ENCODE measurements around the gene KRTAP10-5. TPM values are rescaled to one million over a fixed set of nuclear protein-coding genes. Genes with fewer than 3 reads are reported as not detected.

Gene KRTAP10-5
- total RNA-seq, 1 experiment from 2014 or later = not detected

DNA sequence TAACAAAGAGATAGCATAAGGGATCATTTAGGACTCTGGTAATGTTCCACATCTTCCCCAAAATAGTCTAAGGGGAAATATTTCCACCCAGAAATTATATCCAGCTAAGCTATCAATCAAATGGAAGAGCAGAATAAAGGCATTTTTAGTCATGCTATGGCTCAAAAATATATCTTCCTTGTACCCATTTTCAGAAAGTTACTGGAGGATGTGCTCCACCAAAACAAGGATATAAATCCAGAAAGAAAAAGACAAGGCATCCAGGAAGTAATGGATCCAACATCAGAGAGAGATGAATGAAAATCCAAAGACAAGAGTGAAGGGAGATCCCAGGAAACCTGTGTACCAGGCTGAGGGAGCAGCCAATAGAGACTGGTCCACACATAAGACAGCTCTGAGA is 28.8 kb upstream of the KRTAP10-5 start:
- DNase-seq (ENCODE audit: low read depth, low spot score) (no peak), ATAC-seq (no peak)
- Histone ChIP-seq H3K9ac (ENCODE audit: low read length) (no peak overlapping the region), H3K27ac (ENCODE audit: low read depth, low read length) (no peak overlapping the region), H3K4me1 (ENCODE audit: control insufficient read depth in 1 of 2, insufficient read depth in 2 of 2, low read length in 2 of 2) (no peaks in the 10 kb centered on the region), H3K4me3 (replicated peaks in 1 of 2; ENCODE audit: low read depth in 1 of 2, low read length in 2 of 2) (no peak overlapping the region), H3K9me3 (ENCODE audit: control insufficient read depth in 1 of 2, insufficient read depth in 1 of 2, low read depth in 1 of 2, low read length in 2 of 2) (peaks cover 3 to 5% of the 10 kb centered on the region in 2 experiments; a peak in 2 of 4 replicates), H3K27me3 (ENCODE audit: insufficient read depth, low read length) (peaks cover 4% of the 10 kb centered on the region; the same call in 1 of the 2 replicates), H3K9me2 (ENCODE audit: insufficient read depth) (no peaks in the 10 kb centered on the region), H3K36me3 (ENCODE audit: control insufficient read depth in 1 of 2, insufficient read depth in 2 of 2, low read length in 2 of 2) (no peaks in the 10 kb centered on the region), H3K79me2 (ENCODE audit: insufficient read depth, low read length) (no peaks in the 10 kb centered on the region), H3K4me2 (ENCODE audit: low read length) (no peak overlapping the region), H2AFZ (ENCODE audit: low read depth, low read length, poor library complexity, severe bottlenecking) (no peak overlapping the region), H4K20me1 (ENCODE audit: insufficient read depth) (no peaks in the 10 kb centered on the region)
- intact Hi-C loops (cut with micrococcal nuclease) = no loop called here
- ChIA-PET RAD21 (ENCODE audit: low non-redundant PET in 1 of 2, low total read pairs in 2 of 2, uncharacterized antibody in 2 of 2, unreplicated experiment in 2 of 2) (no interaction called here), POLR2A (no interaction called here), CTCF (no interaction called here)
- TF ChIP-seq RAD21 (IDR thresholded peaks at IDR 0.05; ENCODE audit: low read depth) (no peak), EZH2phosphoT487 (IDR thresholded peaks at IDR 0.05; ENCODE audit: borderline replicate concordance) (no peak), FOSL1 (IDR thresholded peaks at IDR 0.05; ENCODE audit: low read depth) (no peak), CEBPB (IDR thresholded peaks at IDR 0.05; ENCODE audit: low read depth) (no peak), ZNF274 (IDR thresholded peaks at IDR 0.05; ENCODE audit: low read depth, low read length) (no peak), ELF1 (IDR thresholded peaks at IDR 0.05; ENCODE audit: borderline replicate concordance, low read depth) (no peak), SRF (IDR thresholded peaks at IDR 0.05; ENCODE audit: low read depth) (no peak), ZFX (IDR thresholded peaks at IDR 0.05) (no peak)
- TF ChIP-seq, protein P1, sequence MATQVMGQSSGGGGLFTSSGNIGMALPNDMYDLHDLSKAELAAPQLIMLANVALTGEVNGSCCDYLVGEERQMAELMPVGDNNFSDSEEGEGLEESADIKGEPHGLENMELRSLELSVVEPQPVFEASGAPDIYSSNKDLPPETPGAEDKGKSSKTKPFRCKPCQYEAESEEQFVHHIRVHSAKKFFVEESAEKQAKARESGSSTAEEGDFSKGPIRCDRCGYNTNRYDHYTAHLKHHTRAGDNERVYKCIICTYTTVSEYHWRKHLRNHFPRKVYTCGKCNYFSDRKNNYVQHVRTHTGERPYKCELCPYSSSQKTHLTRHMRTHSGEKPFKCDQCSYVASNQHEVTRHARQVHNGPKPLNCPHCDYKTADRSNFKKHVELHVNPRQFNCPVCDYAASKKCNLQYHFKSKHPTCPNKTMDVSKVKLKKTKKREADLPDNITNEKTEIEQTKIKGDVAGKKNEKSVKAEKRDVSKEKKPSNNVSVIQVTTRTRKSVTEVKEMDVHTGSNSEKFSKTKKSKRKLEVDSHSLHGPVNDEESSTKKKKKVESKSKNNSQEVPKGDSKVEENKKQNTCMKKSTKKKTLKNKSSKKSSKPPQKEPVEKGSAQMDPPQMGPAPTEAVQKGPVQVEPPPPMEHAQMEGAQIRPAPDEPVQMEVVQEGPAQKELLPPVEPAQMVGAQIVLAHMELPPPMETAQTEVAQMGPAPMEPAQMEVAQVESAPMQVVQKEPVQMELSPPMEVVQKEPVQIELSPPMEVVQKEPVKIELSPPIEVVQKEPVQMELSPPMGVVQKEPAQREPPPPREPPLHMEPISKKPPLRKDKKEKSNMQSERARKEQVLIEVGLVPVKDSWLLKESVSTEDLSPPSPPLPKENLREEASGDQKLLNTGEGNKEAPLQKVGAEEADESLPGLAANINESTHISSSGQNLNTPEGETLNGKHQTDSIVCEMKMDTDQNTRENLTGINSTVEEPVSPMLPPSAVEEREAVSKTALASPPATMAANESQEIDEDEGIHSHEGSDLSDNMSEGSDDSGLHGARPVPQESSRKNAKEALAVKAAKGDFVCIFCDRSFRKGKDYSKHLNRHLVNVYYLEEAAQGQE (IDR thresholded peaks at IDR 0.05; ENCODE audit: low read depth) = no peak
- BruUV-seq (replicated peaks) = no TSS peak
